Common myeloid progenitor, CD34-positive (primary cell): Measurements from ENCODE around the gene ZFAND3.
A peak's percentile ranks its signal among the peaks of the same experiment; 100 is the strongest.

Experiments
- CTCF ChIA-PET: fragments of 350-600 bp; sonication (Branson Sonifier 250); formaldehyde crosslinking; loops from one replicate; lab custom pipeline; 2021; ENCODE audit warnings: antibody characterized with exemption; lab: Charles Lee
- POLR2A ChIA-PET: fragments of 350-600 bp; sonication (Branson Sonifier 250); formaldehyde crosslinking; loops from one replicate; lab custom pipeline; 2021; ENCODE audit warnings: antibody characterized with exemption; lab: Charles Lee
- DNase-seq, 3 donors: peaks; one replicate each; pipeline versions ENCODE4 v3.0.0 to v3.0.0-alpha.2; 2013
- H3K27ac ChIP-seq, 2 experiments: 1 replicate in 1 of 2; 2 replicates in 1 of 2; pipeline ENCODE4 v1.7.0; 2013; ENCODE audit warnings: inconsistent platforms in 2 of 2, low read length in 2 of 2, mild to moderate bottlenecking in 2 of 2, low read depth in 1 of 2, moderate library complexity in 1 of 2; ENCODE audit not compliant: severe bottlenecking in 2 of 2, insufficient read depth in 1 of 2, poor library complexity in 1 of 2
- H3K27me3 ChIP-seq, 5 experiments: replicated peaks in 2 of 5; 1 replicate in 3 of 5; 2 replicates in 2 of 5; pipeline versions ENCODE4 v1.6.1 to v1.7.0; 2013; ENCODE audit warnings: low read length in 4 of 5, mild to moderate bottlenecking in 2 of 5, moderate library complexity in 2 of 5, inconsistent platforms in 1 of 5; ENCODE audit not compliant: insufficient read depth in 5 of 5, control insufficient read depth in 4 of 5
- H3K36me3 ChIP-seq, 4 experiments: 1 replicate in 2 of 4; 2 replicates in 2 of 4; pipeline versions ENCODE4 v1.6.1 to v1.7.0; 2013; ENCODE audit warnings: low read length in 3 of 4, control low read depth in 1 of 4, mild to moderate bottlenecking in 1 of 4; ENCODE audit not compliant: control insufficient read depth in 4 of 4, insufficient read depth in 4 of 4
- H3K4me1 ChIP-seq, 4 experiments: 1 replicate in 3 of 4; 2 replicates in 1 of 4; pipeline versions ENCODE4 v1.6.1 to v1.7.1; 2013; ENCODE audit warnings: low read length in 3 of 4, mild to moderate bottlenecking in 3 of 4, control low read depth in 1 of 4, inconsistent platforms in 1 of 4, moderate library complexity in 1 of 4; ENCODE audit not compliant: control insufficient read depth in 4 of 4, insufficient read depth in 4 of 4; ENCODE audit errors: control extremely low read depth in 1 of 4
- H3K4me3 ChIP-seq, 7 experiments: 1 replicate in 4 of 7; 2 replicates in 3 of 7; pipeline versions ENCODE4 v1.5.1 to v1.7.0; 2013; ENCODE audit warnings: mild to moderate bottlenecking in 7 of 7, low read length in 6 of 7, moderate library complexity in 6 of 7, inconsistent platforms in 2 of 7, low read depth in 2 of 7, control low read depth in 1 of 7; ENCODE audit not compliant: insufficient read depth in 4 of 7, control insufficient read depth in 1 of 7; ENCODE audit errors: extremely low read depth in 1 of 7
- H3K9me3 ChIP-seq, 5 experiments: 1 replicate in 4 of 5; 2 replicates in 1 of 5; pipeline versions ENCODE4 v1.6.1 to v1.7.1; 2013; ENCODE audit warnings: low read length in 4 of 5, mild to moderate bottlenecking in 2 of 5, inconsistent platforms in 1 of 5, low read depth in 1 of 5, moderate library complexity in 1 of 5; ENCODE audit not compliant: control insufficient read depth in 4 of 5, insufficient read depth in 2 of 5; ENCODE audit errors: control extremely low read depth in 1 of 5
- WGBS: methylation state at CpG from one replicate; pipeline ENCODE4 v1.1.5; 2013; ENCODE audit not compliant: insufficient coverage; 5-methylcytosine and 5-hydroxymethylcytosine counted together

Gene ZFAND3

GRCh38 chr6:38179794-38180430 lies 360.4 kb downstream of the ZFAND3 start:
- no peaks in the 10 kb centered on the region for H3K9me3 ChIP-seq
- no peak for DNase-seq
- no peak overlapping the region for H3K27ac ChIP-seq
- H3K27me3 ChIP-seq, result no peaks in the 10 kb centered on the region
- H3K4me1 ChIP-seq, result no peaks in the 10 kb centered on the region
- ChIA-PET POLR2A (no interaction called here), CTCF (no interaction called here)
- no peak overlapping the region for H3K4me3 ChIP-seq
- no peaks in the 10 kb centered on the region for H3K36me3 ChIP-seq
- 93% methylated on average over 12 of the region's 12 CpGs for WGBS

GRCh38 chr6:38180586-38180985 lies 361.1 kb downstream of the ZFAND3 start:
- WGBS, result 91% methylated on average over 11 of the region's 12 CpGs
- Histone ChIP-seq H3K36me3 (no peaks in the 10 kb centered on the region), H3K4me3 (no peak overlapping the region), H3K4me1 (no peaks in the 10 kb centered on the region), H3K27me3 (no peaks in the 10 kb centered on the region), H3K9me3 (no peaks in the 10 kb centered on the region), H3K27ac (no peak overlapping the region)
- no peak for DNase-seq
- CTCF ChIA-PET, result no interaction called here
- POLR2A ChIA-PET, result no interaction called here

- H3K4me1 ChIP-seq, result no peaks in the 10 kb centered on the region
- WGBS, result 95% methylated on average over 4 of the region's 6 CpGs
- no peaks in the 10 kb centered on the region for H3K36me3 ChIP-seq
- CTCF ChIA-PET, result no interaction called here
- H3K27me3 ChIP-seq, result no peaks in the 10 kb centered on the region
- no peaks in the 10 kb centered on the region for H3K9me3 ChIP-seq
- DNase-seq, result peak in 1 of 3 donors; percentile 4
- H3K27ac ChIP-seq, result no peak overlapping the region
- H3K4me3 ChIP-seq, result no peak overlapping the region
- POLR2A ChIA-PET, result no interaction called here
Measured at GRCh38 chr6:38182426-38182825, 362.9 kb downstream of the ZFAND3 start.

- 92% methylated on average over 13 of the region's 13 CpGs for WGBS
- H3K9me3 ChIP-seq, result no peaks in the 10 kb centered on the region
- POLR2A ChIA-PET, result no interaction called here
- H3K4me1 ChIP-seq, result no peaks in the 10 kb centered on the region
- no peak overlapping the region for H3K4me3 ChIP-seq
- no peak for DNase-seq
- H3K27me3 ChIP-seq, result no peaks in the 10 kb centered on the region
- CTCF ChIA-PET, result no interaction called here
- H3K36me3 ChIP-seq, result peaks cover 0 to 2% (median 0%) of the 10 kb centered on the region in 4 experiments
- H3K27ac ChIP-seq, result no peak overlapping the region
Measured at GRCh38 chr6:38183856-38184584, 364.5 kb downstream of the ZFAND3 start.

GRCh38 chr6:38184585-38185080 lies 365.1 kb downstream of the ZFAND3 start:
- Histone ChIP-seq H3K27me3 (no peaks in the 10 kb centered on the region), H3K27ac (no peak overlapping the region), H3K36me3 (peaks cover 0 to 2% (median 0%) of the 10 kb centered on the region in 4 experiments), H3K9me3 (no peaks in the 10 kb centered on the region), H3K4me1 (no peaks in the 10 kb centered on the region), H3K4me3 (no peak overlapping the region)
- ChIA-PET CTCF (no interaction called here), POLR2A (no interaction called here)
- no peak for DNase-seq
- 96% methylated on average over 11 of the region's 11 CpGs for WGBS

- Histone ChIP-seq H3K9me3 (no peaks in the 10 kb centered on the region), H3K27ac (no peak overlapping the region), H3K4me3 (no peak overlapping the region), H3K4me1 (no peaks in the 10 kb centered on the region), H3K27me3 (no peaks in the 10 kb centered on the region), H3K36me3 (peaks cover 0 to 2% (median 0%) of the 10 kb centered on the region in 4 experiments)
- ChIA-PET CTCF (no interaction called here), POLR2A (no interaction called here)
- no peak for DNase-seq
- 94% methylated on average over 6 of the region's 6 CpGs for WGBS
Measured at GRCh38 chr6:38185244-38185643, 365.7 kb downstream of the ZFAND3 start.

- 96% methylated on average over 6 of the region's 8 CpGs for WGBS
Measured at GRCh38 chr6:38185752-38186151, 366.2 kb downstream of the ZFAND3 start.

More at GRCh38 chr6:38185752-38186151, 366.2 kb downstream of the ZFAND3 start:
- Histone ChIP-seq H3K4me3 (no peak overlapping the region), H3K27me3 (no peaks in the 10 kb centered on the region), H3K27ac (no peak overlapping the region), H3K9me3 (no peaks in the 10 kb centered on the region), H3K4me1 (no peaks in the 10 kb centered on the region), H3K36me3 (peaks cover 0 to 2% (median 0%) of the 10 kb centered on the region in 4 experiments)
- DNase-seq, result no peak
- POLR2A ChIA-PET, result no interaction called here
- CTCF ChIA-PET, result interaction anchor here (1.1 kb wide), 1 partner anchor 52 kb away, joined by 4 read pairs; no protein-coding TSS in a partner anchor
